ENCODE data around the gene CYREN.

The CYREN gene

GRCh38 chr7:135188298-135188984 lies 17.9 kb upstream of the CYREN start:
- Histone ChIP-seq H2BK120ac (ENCODE audit: insufficient read depth, low read length, poor library complexity) (no peak overlapping the region), H3K9ac (ENCODE audit: low read length) (no peak overlapping the region), H3K9me3 (ENCODE audit: insufficient read depth, low read depth, low read length) (no peaks in the 10 kb centered on the region), H2AK5ac (ENCODE audit: low read length) (no peak overlapping the region), H3K79me1 (ENCODE audit: low read length) (no peaks in the 10 kb centered on the region), H3K4me1 (ENCODE audit: control insufficient read depth in 1 of 2, insufficient read depth in 2 of 2, low read length in 2 of 2) (no peaks in the 10 kb centered on the region), H2BK5ac (ENCODE audit: low read depth, low read length, poor library complexity) (no peak overlapping the region), H3K4me3 (ENCODE audit: low read depth, low read length) (no peak overlapping the region), H3K18ac (ENCODE audit: low read length) (no peak overlapping the region), H3K4ac (ENCODE audit: low read depth, low read length) (no peak overlapping the region), H4K8ac (ENCODE audit: low read depth, low read length) (no peak overlapping the region), H4K91ac (ENCODE audit: low read depth, low read length) (no peak overlapping the region), H3K27ac (ENCODE audit: low read depth, low read length) (no peak overlapping the region), H3K23ac (ENCODE audit: low read length) (no peak overlapping the region), H3K4me2 (ENCODE audit: low read length) (no peak overlapping the region), H3K79me2 (ENCODE audit: control insufficient read depth, insufficient read depth, low read length, poor library complexity) (no peaks in the 10 kb centered on the region), H3K14ac (ENCODE audit: low read length) (no peak overlapping the region), H3K27me3 (ENCODE audit: insufficient read depth, low read length) (no peaks in the 10 kb centered on the region), H2BK12ac (ENCODE audit: low read length) (no peak overlapping the region), H3K36me3 (ENCODE audit: control insufficient read depth in 1 of 2, insufficient read depth in 2 of 2, low read length in 2 of 2) (peaks cover 45 to 46% of the 10 kb centered on the region in 2 experiments), H4K12ac (ENCODE audit: low read depth, low read length) (no peak overlapping the region), H2AFZ (ENCODE audit: insufficient read depth, low read length, poor library complexity) (no peak overlapping the region)
- no peak for DNase-seq
- WGBS (ENCODE audit: extremely low coverage, insufficient coverage, insufficient read length), result no CpG with 5 or more reads among the region's 12 CpGs

GRCh38 chr7:135186841-135187253 lies 16.3 kb upstream of the CYREN start:
- Histone ChIP-seq H3K4me1 (ENCODE audit: control insufficient read depth in 1 of 2, insufficient read depth in 2 of 2, low read length in 2 of 2) (no peaks in the 10 kb centered on the region), H3K14ac (ENCODE audit: low read length) (no peak overlapping the region), H3K27me3 (ENCODE audit: insufficient read depth, low read length) (no peaks in the 10 kb centered on the region), H3K79me1 (ENCODE audit: low read length) (no peaks in the 10 kb centered on the region), H3K36me3 (ENCODE audit: control insufficient read depth in 1 of 2, insufficient read depth in 2 of 2, low read length in 2 of 2) (peaks cover 39 to 42% of the 10 kb centered on the region in 2 experiments), H2AFZ (ENCODE audit: insufficient read depth, low read length, poor library complexity) (no peak overlapping the region), H3K9ac (ENCODE audit: low read length) (no peak overlapping the region), H2BK120ac (ENCODE audit: insufficient read depth, low read length, poor library complexity) (no peak overlapping the region), H4K12ac (ENCODE audit: low read depth, low read length) (no peak overlapping the region), H3K9me3 (ENCODE audit: insufficient read depth, low read depth, low read length) (peaks cover 8% of the 10 kb centered on the region), H3K4me3 (ENCODE audit: low read depth, low read length) (no peak overlapping the region), H2AK5ac (ENCODE audit: low read length) (no peak overlapping the region), H4K91ac (ENCODE audit: low read depth, low read length) (no peak overlapping the region), H3K23ac (ENCODE audit: low read length) (no peak overlapping the region), H3K4ac (ENCODE audit: low read depth, low read length) (no peak overlapping the region), H3K27ac (ENCODE audit: low read depth, low read length) (no peak overlapping the region), H3K4me2 (ENCODE audit: low read length) (no peak overlapping the region), H2BK12ac (ENCODE audit: low read length) (no peak overlapping the region), H4K8ac (ENCODE audit: low read depth, low read length) (no peak overlapping the region), H2BK5ac (ENCODE audit: low read depth, low read length, poor library complexity) (no peak overlapping the region), H3K79me2 (ENCODE audit: control insufficient read depth, insufficient read depth, low read length, poor library complexity) (no peaks in the 10 kb centered on the region), H3K18ac (ENCODE audit: low read length) (no peak overlapping the region)
- no CpG with 5 or more reads among the region's 12 CpGs for WGBS (ENCODE audit: extremely low coverage, insufficient coverage, insufficient read length)
- no peak for DNase-seq

GRCh38 chr7:135186261-135186540 lies 15.7 kb upstream of the CYREN start:
- WGBS (ENCODE audit: extremely low coverage, insufficient coverage, insufficient read length), result no CpG with 5 or more reads among the region's 3 CpGs
- Histone ChIP-seq H3K14ac (ENCODE audit: low read length) (no peak overlapping the region), H3K27me3 (ENCODE audit: insufficient read depth, low read length) (no peaks in the 10 kb centered on the region), H2BK120ac (ENCODE audit: insufficient read depth, low read length, poor library complexity) (no peak overlapping the region), H2BK5ac (ENCODE audit: low read depth, low read length, poor library complexity) (no peak overlapping the region), H2AFZ (ENCODE audit: insufficient read depth, low read length, poor library complexity) (no peak overlapping the region), H3K79me1 (ENCODE audit: low read length) (no peaks in the 10 kb centered on the region), H3K4me1 (ENCODE audit: control insufficient read depth in 1 of 2, insufficient read depth in 2 of 2, low read length in 2 of 2) (no peaks in the 10 kb centered on the region), H3K9me3 (ENCODE audit: insufficient read depth, low read depth, low read length) (peaks cover 9% of the 10 kb centered on the region), H3K4me3 (ENCODE audit: low read depth, low read length) (no peak overlapping the region), H3K4me2 (ENCODE audit: low read length) (no peak overlapping the region), H2AK5ac (ENCODE audit: low read length) (no peak overlapping the region), H4K91ac (ENCODE audit: low read depth, low read length) (no peak overlapping the region), H3K36me3 (ENCODE audit: control insufficient read depth in 1 of 2, insufficient read depth in 2 of 2, low read length in 2 of 2) (peaks cover 40 to 43% of the 10 kb centered on the region in 2 experiments), H3K27ac (ENCODE audit: low read depth, low read length) (no peak overlapping the region), H2BK12ac (ENCODE audit: low read length) (no peak overlapping the region), H4K8ac (ENCODE audit: low read depth, low read length) (no peak overlapping the region), H3K4ac (ENCODE audit: low read depth, low read length) (no peak overlapping the region), H3K79me2 (ENCODE audit: control insufficient read depth, insufficient read depth, low read length, poor library complexity) (no peaks in the 10 kb centered on the region), H3K23ac (ENCODE audit: low read length) (no peak overlapping the region), H3K9ac (ENCODE audit: low read length) (no peak overlapping the region), H4K12ac (ENCODE audit: low read depth, low read length) (no peak overlapping the region), H3K18ac (ENCODE audit: low read length) (no peak overlapping the region)
- no peak for DNase-seq

DNA sequence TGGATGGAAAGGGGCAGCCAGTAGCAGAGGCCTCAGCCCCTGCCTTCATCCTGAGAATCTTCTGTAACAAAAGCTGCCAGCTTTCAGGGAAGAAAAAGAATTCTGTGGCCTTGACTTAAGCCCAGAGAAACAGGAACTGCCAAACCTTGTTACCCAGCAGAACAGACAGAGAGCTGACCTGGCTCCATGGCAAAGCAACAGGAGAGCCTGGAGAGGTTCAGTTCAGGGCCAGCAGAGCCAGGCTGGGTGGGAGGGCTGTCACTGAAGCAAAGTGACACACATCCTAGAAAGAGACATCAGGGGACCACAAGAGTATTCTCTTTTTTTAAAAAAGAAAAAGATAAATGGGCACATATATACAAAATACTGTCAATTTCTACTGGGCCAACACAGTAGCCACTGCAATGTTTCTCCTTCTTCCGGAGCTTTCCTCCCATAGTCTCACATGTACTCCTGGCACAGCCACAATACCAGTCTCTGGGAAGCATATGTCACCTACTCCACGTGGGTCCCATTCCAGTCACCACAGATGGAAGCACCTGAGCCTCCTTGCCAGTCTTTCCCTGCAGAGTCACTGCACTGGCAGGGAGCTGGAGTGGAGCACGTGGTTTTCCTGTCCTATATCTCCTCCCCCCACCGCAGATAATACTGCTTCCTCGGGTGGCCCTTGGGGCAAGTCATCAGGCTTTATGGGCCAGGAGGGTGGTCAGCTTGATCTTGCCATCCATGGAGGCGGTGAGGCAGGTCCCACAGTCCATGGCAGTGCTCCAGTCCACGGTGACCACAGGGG lies 15.2 kb upstream of the CYREN start:
- Histone ChIP-seq H2BK5ac (ENCODE audit: low read depth, low read length, poor library complexity) (no peak overlapping the region), H2AK5ac (ENCODE audit: low read length) (no peak overlapping the region), H4K91ac (ENCODE audit: low read depth, low read length) (no peak overlapping the region), H3K27ac (ENCODE audit: low read depth, low read length) (no peak overlapping the region), H3K9ac (ENCODE audit: low read length) (no peak overlapping the region), H2BK120ac (ENCODE audit: insufficient read depth, low read length, poor library complexity) (no peak overlapping the region), H4K12ac (ENCODE audit: low read depth, low read length) (no peak overlapping the region), H3K23ac (ENCODE audit: low read length) (no peak overlapping the region), H3K79me1 (ENCODE audit: low read length) (no peaks in the 10 kb centered on the region), H4K8ac (ENCODE audit: low read depth, low read length) (no peak overlapping the region), H2AFZ (ENCODE audit: insufficient read depth, low read length, poor library complexity) (no peak overlapping the region), H2BK12ac (ENCODE audit: low read length) (no peak overlapping the region), H3K9me3 (ENCODE audit: insufficient read depth, low read depth, low read length) (peaks cover 9% of the 10 kb centered on the region), H3K79me2 (ENCODE audit: control insufficient read depth, insufficient read depth, low read length, poor library complexity) (no peaks in the 10 kb centered on the region), H3K4me3 (ENCODE audit: low read depth, low read length) (no peak overlapping the region), H3K14ac (ENCODE audit: low read length) (no peak overlapping the region), H3K4me1 (ENCODE audit: control insufficient read depth in 1 of 2, insufficient read depth in 2 of 2, low read length in 2 of 2) (no peaks in the 10 kb centered on the region), H3K36me3 (ENCODE audit: control insufficient read depth in 1 of 2, insufficient read depth in 2 of 2, low read length in 2 of 2) (peaks cover 40 to 43% of the 10 kb centered on the region in 2 experiments), H3K4ac (ENCODE audit: low read depth, low read length) (no peak overlapping the region), H3K27me3 (ENCODE audit: insufficient read depth, low read length) (no peaks in the 10 kb centered on the region), H3K4me2 (ENCODE audit: low read length) (no peak overlapping the region), H3K18ac (ENCODE audit: low read length) (no peak overlapping the region)
- DNase-seq, result no peak
- no CpG with 5 or more reads among the region's 7 CpGs for WGBS (ENCODE audit: extremely low coverage, insufficient coverage, insufficient read length)

All from trophoblast cell (in vitro differentiated cells and primary cell).